Stimulated activated naive CD8-positive, alpha-beta T cell treated with anti-CD3 and anti-CD28 coated beads, Interleukin-15, amount 100 ng/mL, for 72 hours (primary cell): ENCODE data around the gene KIRREL2.

Experiments used
- ATAC-seq: fragments of 150-1000 bp; cut with Tn5 transposase; 2 replicates; pipeline ENCODE4 v1.10.0; 2021; ENCODE audit warnings: mild to moderate bottlenecking, moderate library complexity
- DNase-seq, 2 donors: peaks; one replicate each; pipeline ENCODE4 v3.0.0; 2021 to 2022
- H3K27ac Mint-ChIP-seq, 2 donors: one replicate each; pipeline ENCODE4 v1.8.0; 2022; ENCODE audit warnings: mild to moderate bottlenecking in 2 of 2, mixed read lengths in 2 of 2, moderate library complexity in 2 of 2
- H3K27me3 Mint-ChIP-seq: one replicate; pipeline ENCODE4 v1.8.0; 2022; ENCODE audit warnings: mixed read lengths
- H3K4me1 Mint-ChIP-seq: one replicate; pipeline ENCODE4 v1.8.0; 2022; ENCODE audit warnings: mild to moderate bottlenecking, mixed read lengths
- H3K4me3 Mint-ChIP-seq, 2 donors: one replicate each; pipeline ENCODE4 v1.8.0; 2022; ENCODE audit warnings: mild to moderate bottlenecking in 2 of 2, mixed read lengths in 2 of 2, moderate library complexity in 1 of 2
- H3K9me3 Mint-ChIP-seq, 2 donors: one replicate each; pipeline ENCODE4 v1.8.0; 2022; ENCODE audit warnings: mixed read lengths in 2 of 2

Gene KIRREL2

GRCh38 chr19:35896643-35897040, 39.9 kb downstream of the KIRREL2 start:
- Mint-ChIP-seq H3K9me3 (no peaks in the 10 kb centered on the region), H3K27me3 (no peaks in the 10 kb centered on the region), H3K27ac (peak overlapping the region; percentile 34 to 52), H3K4me3 (peak overlapping the region in 1 of 2 donors; percentile 66), H3K4me1 (peaks cover 65% of the 10 kb centered on the region)
- DNase-seq: no peak
- ATAC-seq: no peak

GRCh38 chr19:35897706-35898451, 41.2 kb downstream of the KIRREL2 start:
- Mint-ChIP-seq H3K4me3 (peak overlapping the region; percentile 92 to 93), H3K9me3 (no peaks in the 10 kb centered on the region), H3K27ac (peak overlapping the region; percentile 61 to 96), H3K27me3 (no peaks in the 10 kb centered on the region), H3K4me1 (peaks cover 70% of the 10 kb centered on the region)
- no peak for ATAC-seq
- DNase-seq: no peak

GRCh38 chr19:35898499-35898809, 41.7 kb downstream of the KIRREL2 start:
- Mint-ChIP-seq H3K4me3 (peak overlapping the region; percentile 92 to 93), H3K4me1 (peaks cover 70% of the 10 kb centered on the region), H3K27me3 (no peaks in the 10 kb centered on the region), H3K27ac (peak overlapping the region; percentile 96), H3K9me3 (no peaks in the 10 kb centered on the region)
- no peak for ATAC-seq
- DNase-seq: no peak

- peak overlapping the region; percentile 92 to 93 for H3K4me3 Mint-ChIP-seq
- H3K4me1 Mint-ChIP-seq: peaks cover 79% of the 10 kb centered on the region
- no peaks in the 10 kb centered on the region for H3K9me3 Mint-ChIP-seq
- ATAC-seq (peak; percentile 72), DNase-seq (peak; percentile 82 to 88)
- H3K27ac Mint-ChIP-seq: peak overlapping the region; percentile 96
- no peaks in the 10 kb centered on the region for H3K27me3 Mint-ChIP-seq
These were observed 43.0 kb downstream of the KIRREL2 start for GRCh38 chr19:35899547-35900214.

- Mint-ChIP-seq H3K27ac (peak overlapping the region; percentile 96), H3K9me3 (no peaks in the 10 kb centered on the region), H3K4me3 (peak overlapping the region; percentile 92 to 93), H3K4me1 (peaks cover 78% of the 10 kb centered on the region), H3K27me3 (no peaks in the 10 kb centered on the region)
- ATAC-seq (no peak), DNase-seq (no peak)
These were observed 44.4 kb downstream of the KIRREL2 start for GRCh38 chr19:35901055-35901644.

- Mint-ChIP-seq H3K9me3 (no peaks in the 10 kb centered on the region), H3K27ac (peak within 1 kb of the TSS; percentile 94 to 96), H3K27me3 (no peaks in the 10 kb centered on the region), H3K4me3 (peak within 1 kb of the TSS; percentile 92 to 93), H3K4me1 (peaks cover 71% of the 10 kb centered on the region)
- DNase-seq (peak; percentile 44 to 49), ATAC-seq (peak; percentile 38)
These were observed 45.3 kb downstream of the KIRREL2 start, which contains the start of gene HCST for GRCh38 chr19:35901854-35902661. TSS of gene HCST (plus strand) at chr19:35902529. CDS start at chr19:35902594, 65 bp downstream.

GRCh38 chr19:35902870-35903475, 46.3 kb downstream of the KIRREL2 start:
- Mint-ChIP-seq H3K9me3 (no peaks in the 10 kb centered on the region), H3K4me1 (peaks cover 72% of the 10 kb centered on the region), H3K4me3 (peak overlapping the region; percentile 92 to 93), H3K27ac (peak overlapping the region; percentile 94 to 96), H3K27me3 (no peaks in the 10 kb centered on the region)
- ATAC-seq: no peak
- DNase-seq: no peak

GRCh38 chr19:35903550-35904179, 47.0 kb downstream of the KIRREL2 start:
- Mint-ChIP-seq H3K4me3 (peak overlapping the region; percentile 92 to 93), H3K4me1 (peaks cover 71% of the 10 kb centered on the region), H3K27me3 (no peaks in the 10 kb centered on the region), H3K9me3 (no peaks in the 10 kb centered on the region), H3K27ac (peak overlapping the region; percentile 94 to 96)
- ATAC-seq: peak; percentile 81
- DNase-seq: peak; percentile 80 to 93

- Mint-ChIP-seq H3K27me3 (no peaks in the 10 kb centered on the region), H3K27ac (peak overlapping the region in 1 of 2 donors; percentile 12), H3K4me1 (peaks cover 76% of the 10 kb centered on the region), H3K4me3 (peak overlapping the region; percentile 4 to 92), H3K9me3 (no peaks in the 10 kb centered on the region)
- ATAC-seq: no peak
- no peak for DNase-seq
These were observed 47.8 kb downstream of the KIRREL2 start for GRCh38 chr19:35904311-35905068.

- Mint-ChIP-seq H3K27ac (no peak overlapping the region), H3K27me3 (no peaks in the 10 kb centered on the region), H3K4me1 (peaks cover 82% of the 10 kb centered on the region), H3K9me3 (no peaks in the 10 kb centered on the region), H3K4me3 (no peak overlapping the region)
- no peak for DNase-seq
- ATAC-seq: no peak
These were observed 48.5 kb downstream of the KIRREL2 start for GRCh38 chr19:35905178-35905727.

GRCh38 chr19:35907377-35907745, 50.6 kb downstream of the KIRREL2 start:
- ATAC-seq (no peak), DNase-seq (no peak)
- Mint-ChIP-seq H3K4me1 (peaks cover 76% of the 10 kb centered on the region), H3K4me3 (no peak overlapping the region), H3K27me3 (no peaks in the 10 kb centered on the region), H3K27ac (no peak overlapping the region), H3K9me3 (no peaks in the 10 kb centered on the region)

GRCh38 chr19:35908010-35908441, 51.3 kb downstream of the KIRREL2 start, which contains the start of gene TYROBP:
TSS of gene TYROBP (minus strand) at chr19:35908295. CDS start at chr19:35908228, 67 bp downstream.
- Mint-ChIP-seq H3K27ac (peak within 1 kb of the TSS in 1 of 2 donors; percentile 79), H3K4me1 (peaks cover 72% of the 10 kb centered on the region)

GRCh38 chr19:35908973-35909683, 52.4 kb downstream of the KIRREL2 start:
- peak; percentile 24 for ATAC-seq
- H3K4me1 Mint-ChIP-seq: peaks cover 69% of the 10 kb centered on the region
- H3K4me3 Mint-ChIP-seq: peak overlapping the region in 1 of 2 donors; percentile 18
- H3K9me3 Mint-ChIP-seq: no peaks in the 10 kb centered on the region
- H3K27me3 Mint-ChIP-seq: no peaks in the 10 kb centered on the region
- peak overlapping the region; percentile 77 to 79 for H3K27ac Mint-ChIP-seq
- no peak for DNase-seq

More at GRCh38 chr19:35908010-35908441, 51.3 kb downstream of the KIRREL2 start, which contains the start of gene TYROBP:
- Mint-ChIP-seq H3K9me3 (no peaks in the 10 kb centered on the region), H3K27me3 (no peaks in the 10 kb centered on the region), H3K4me3 (peak within 1 kb of the TSS in 1 of 2 donors; percentile 18)
- DNase-seq (no peak), ATAC-seq (no peak)
